ENCODE measurements around the gene EIF3I.

DNA sequence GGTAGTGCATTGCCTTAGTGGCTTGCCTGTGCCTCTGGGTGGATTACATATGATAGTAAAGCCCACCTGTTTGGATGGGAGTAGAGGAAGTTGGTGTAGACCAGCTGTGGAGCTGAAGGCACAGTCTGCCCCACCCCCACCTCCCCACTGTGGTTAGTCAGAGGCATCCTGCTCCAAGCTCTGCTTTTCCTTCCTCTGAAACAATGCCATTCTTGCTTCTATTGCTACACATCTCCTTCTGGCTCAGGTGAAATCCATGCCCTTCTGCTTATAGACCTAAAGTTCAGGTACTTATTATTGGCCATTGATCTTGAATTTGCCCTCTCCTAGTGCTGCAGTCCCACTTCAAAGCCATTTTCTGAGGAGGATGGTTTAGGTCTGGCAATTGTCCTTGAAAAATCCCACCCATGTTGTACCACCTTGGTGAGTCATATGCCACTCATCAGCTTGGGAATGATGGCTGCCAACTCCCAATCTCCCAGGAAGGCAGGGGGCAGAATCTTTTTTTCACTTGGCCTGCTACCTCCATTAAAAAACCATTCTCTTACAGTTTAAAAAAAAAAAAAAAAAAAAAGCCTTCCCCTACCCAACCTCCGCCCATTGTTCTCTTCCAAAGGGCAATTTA is 49.5 kb upstream of the EIF3I start:
- no peak for TF ChIP-seq HOXD13 (CRISPR knock-in tag; IDR thresholded peaks at IDR 0.05; ENCODE audit: borderline replicate concordance)
- TF ChIP-seq, protein P1, sequence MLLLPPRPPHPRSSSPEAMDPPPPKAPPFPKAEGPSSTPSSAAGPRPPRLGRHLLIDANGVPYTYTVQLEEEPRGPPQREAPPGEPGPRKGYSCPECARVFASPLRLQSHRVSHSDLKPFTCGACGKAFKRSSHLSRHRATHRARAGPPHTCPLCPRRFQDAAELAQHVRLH (tag by site-specific recombination; IDR thresholded peaks at IDR 0.05): no peak
- no peak for TF ChIP-seq ZNF785 (tag by site-specific recombination; IDR thresholded peaks at IDR 0.05)
- no peak for TF ChIP-seq ZNF623 (tag by site-specific recombination; IDR thresholded peaks at IDR 0.05)
- TF ChIP-seq, protein P2, sequence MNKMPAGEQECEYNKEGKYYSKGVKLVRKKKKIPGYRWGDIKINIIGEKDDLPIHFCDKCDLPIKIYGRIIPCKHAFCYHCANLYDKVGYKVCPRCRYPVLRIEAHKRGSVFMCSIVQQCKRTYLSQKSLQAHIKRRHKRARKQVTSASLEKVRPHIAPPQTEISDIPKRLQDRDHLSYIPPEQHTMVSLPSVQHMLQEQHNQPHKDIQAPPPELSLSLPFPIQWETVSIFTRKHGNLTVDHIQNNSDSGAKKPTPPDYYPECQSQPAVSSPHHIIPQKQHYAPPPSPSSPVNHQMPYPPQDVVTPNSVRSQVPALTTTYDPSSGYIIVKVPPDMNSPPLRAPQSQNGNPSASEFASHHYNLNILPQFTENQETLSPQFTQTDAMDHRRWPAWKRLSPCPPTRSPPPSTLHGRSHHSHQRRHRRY (tag by site-specific recombination; IDR thresholded peaks at IDR 0.05): no peak
- no peak for TF ChIP-seq KLF1 (tag by site-specific recombination; IDR thresholded peaks at IDR 0.05)
- no peak for TF ChIP-seq CTCF (tag by site-specific recombination; IDR thresholded peaks at IDR 0.05)
- TF ChIP-seq ZBTB1 (tag by site-specific recombination; IDR thresholded peaks at IDR 0.05): no peak
- TF ChIP-seq, protein P3, sequence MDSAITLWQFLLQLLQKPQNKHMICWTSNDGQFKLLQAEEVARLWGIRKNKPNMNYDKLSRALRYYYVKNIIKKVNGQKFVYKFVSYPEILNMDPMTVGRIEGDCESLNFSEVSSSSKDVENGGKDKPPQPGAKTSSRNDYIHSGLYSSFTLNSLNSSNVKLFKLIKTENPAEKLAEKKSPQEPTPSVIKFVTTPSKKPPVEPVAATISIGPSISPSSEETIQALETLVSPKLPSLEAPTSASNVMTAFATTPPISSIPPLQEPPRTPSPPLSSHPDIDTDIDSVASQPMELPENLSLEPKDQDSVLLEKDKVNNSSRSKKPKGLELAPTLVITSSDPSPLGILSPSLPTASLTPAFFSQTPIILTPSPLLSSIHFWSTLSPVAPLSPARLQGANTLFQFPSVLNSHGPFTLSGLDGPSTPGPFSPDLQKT (IDR thresholded peaks at IDR 0.05; ENCODE audit: borderline replicate concordance, low read depth, low read length): no peak

All from HEK293 (cell line).